GM12878 (cell line): ENCODE measurements around the gene CCDC88A. TPM values are rescaled to one million over a fixed set of nuclear protein-coding genes. Genes with fewer than 3 reads are reported as not detected.

Experiments used
- ATF3 ChIP-seq: IDR thresholded peaks from 2 replicates; pipeline ENCODE4 v1.6.1; 2011; ENCODE audit warnings: low read depth, mild to moderate bottlenecking, low read length, moderate library complexity, borderline replicate concordance; ENCODE audit errors: extremely low read depth
- BCL11A ChIP-seq: IDR thresholded peaks from 2 replicates; pipeline ENCODE4 v1.6.1; 2011; ENCODE audit warnings: low read depth, low read length
- BHLHE40 ChIP-seq, 2 experiments: fragments of 450-650 bp in 1 of 2; IDR thresholded peaks; 2 replicates each; pipeline ENCODE4 v1.6.1; 2011 to 2017; ENCODE audit warnings: low read depth in 2 of 2, borderline replicate concordance in 1 of 2, improper control_type of control experiment in 1 of 2, low read length in 1 of 2, mild to moderate bottlenecking in 1 of 2
- CBX5 ChIP-seq: sonication (generic); IDR thresholded peaks from 2 replicates; pipeline ENCODE4 v1.6.1; 2016; ENCODE audit warnings: low read depth, moderate library complexity, mild to moderate bottlenecking, inconsistent platforms
- CHD4 ChIP-seq: fragments of 200-600 bp; sonication (generic); IDR thresholded peaks from 2 replicates; pipeline ENCODE4 v1.6.1; 2016; ENCODE audit warnings: mild to moderate bottlenecking
- E4F1 ChIP-seq: fragments of 450-650 bp; IDR thresholded peaks from 2 replicates; pipeline ENCODE4 v1.6.1; 2018; ENCODE audit warnings: borderline replicate concordance, mild to moderate bottlenecking; ENCODE audit not compliant: partially characterized antibody
- FOXM1 ChIP-seq: IDR thresholded peaks from 2 replicates; pipeline ENCODE4 v1.6.1; 2012; ENCODE audit warnings: low read depth, mild to moderate bottlenecking, inconsistent platforms, low read length, moderate library complexity
- HDAC6 ChIP-seq: fragments of 200-600 bp; sonication (generic); IDR thresholded peaks from one replicate; pipeline ENCODE4 v1.8.0; 2017; ENCODE audit warnings: antibody characterized with exemption; ENCODE audit not compliant: unreplicated experiment
- KAT2A ChIP-seq: conservative IDR thresholded peaks from 2 replicates; pipeline ENCODE4 v1.6.1; 2011; ENCODE audit warnings: low read depth, low read length; ENCODE audit not compliant: control insufficient read depth
- NBN ChIP-seq: fragments of 450-650 bp; IDR thresholded peaks from 2 replicates; pipeline ENCODE4 v1.6.1; 2016
- NRF1 ChIP-seq: conservative IDR thresholded peaks from 2 replicates; pipeline ENCODE4 v1.6.1; 2011; ENCODE audit warnings: mild to moderate bottlenecking, low read depth, low read length, improper control_type of control experiment
- RAD51 ChIP-seq: fragments of 450-650 bp; IDR thresholded peaks from 2 replicates; pipeline ENCODE4 v1.6.1; 2016; ENCODE audit warnings: moderate library complexity, mild to moderate bottlenecking, inconsistent platforms
- RBBP5 ChIP-seq: fragments of 200-600 bp; sonication (generic); conservative IDR thresholded peaks from 2 replicates; pipeline ENCODE4 v1.6.1; 2016
- SIX5 ChIP-seq: IDR thresholded peaks from 2 replicates; pipeline ENCODE4 v1.6.1; 2011; ENCODE audit warnings: mild to moderate bottlenecking, low read depth, low read length, moderate library complexity; ENCODE audit not compliant: severe bottlenecking
- SP1 ChIP-seq: IDR thresholded peaks from one replicate; pipeline ENCODE4 v1.6.1; 2011; ENCODE audit warnings: low read depth, low read length
- SPI1 ChIP-seq: IDR thresholded peaks from 2 replicates; pipeline ENCODE4 v1.6.1; 2011; ENCODE audit warnings: low read depth, mild to moderate bottlenecking, low read length, moderate library complexity, borderline replicate concordance; ENCODE audit not compliant: insufficient read depth
- TCF7 ChIP-seq: IDR thresholded peaks from 2 replicates; pipeline ENCODE4 v1.6.1; 2014; ENCODE audit warnings: antibody characterized with exemption, borderline replicate concordance
- ZNF274 ChIP-seq: IDR thresholded peaks from one replicate; pipeline ENCODE4 v1.8.0; 2011; ENCODE audit not compliant: insufficient read length, insufficient read depth
- polyA plus RNA-seq, 11 experiments: library from polyadenylated mRNA; depleted of rRNA in 4 of 11; unstranded in 6 of 11; stranded (reverse) in 5 of 11; fragments of >200 nt; fragmentation: Nextera tagmentation in 4 of 11; fragmentation: Illumina TruSeq in 1 of 11; extraction: Ambion mirVana in 4 of 11; extraction: Trizol in 1 of 11; gene quantifications; 1 replicate in 1 of 11; 2 replicates in 10 of 11; pipeline versions ENCODE4 v1.2.1 to v1.2.3, GENCODE V29; 2011 to 2016; ENCODE audit warnings: inconsistent platforms in 2 of 11, missing spikeins in 2 of 11, low read depth in 1 of 11
- total RNA-seq, 4 experiments: library from RNA; depleted of rRNA in 3 of 4; stranded (reverse); fragments of >200 nt in 3 of 4; fragmentation: Illumina TruSeq in 1 of 4; extraction: Trizol in 1 of 4; gene quantifications; 2 replicates each; pipeline versions ENCODE4 v1.2.1 to v1.2.3, GENCODE V29; 2013 to 2021
- TF ChIP-seq, protein P1 (sequence below): fragments of 450-650 bp; IDR thresholded peaks from 2 replicates; pipeline ENCODE4 v1.6.1; 2017; ENCODE audit warnings: borderline replicate concordance
- TF ChIP-seq, protein P2 (sequence below): IDR thresholded peaks from 2 replicates; pipeline ENCODE4 v1.6.1; 2012; ENCODE audit warnings: low read depth, low read length, improper control_type of control experiment
- TF ChIP-seq, protein P3 (sequence below): IDR thresholded peaks from 2 replicates; pipeline ENCODE4 v1.6.1; 2012; ENCODE audit warnings: low read length, inconsistent platforms
- TF ChIP-seq, protein P4 (sequence below): IDR thresholded peaks from 2 replicates; pipeline ENCODE4 v1.6.1; 2011; ENCODE audit warnings: low read depth, low read length, improper control_type of control experiment, borderline replicate concordance

Gene CCDC88A
- total and polyA plus RNA-seq, 10 of the 15 experiments (the other 5 are each of a cell fraction or from before 2014, with no cell fraction given) = 1.8 to 71.6 (median 45.9) TPM

DNA sequence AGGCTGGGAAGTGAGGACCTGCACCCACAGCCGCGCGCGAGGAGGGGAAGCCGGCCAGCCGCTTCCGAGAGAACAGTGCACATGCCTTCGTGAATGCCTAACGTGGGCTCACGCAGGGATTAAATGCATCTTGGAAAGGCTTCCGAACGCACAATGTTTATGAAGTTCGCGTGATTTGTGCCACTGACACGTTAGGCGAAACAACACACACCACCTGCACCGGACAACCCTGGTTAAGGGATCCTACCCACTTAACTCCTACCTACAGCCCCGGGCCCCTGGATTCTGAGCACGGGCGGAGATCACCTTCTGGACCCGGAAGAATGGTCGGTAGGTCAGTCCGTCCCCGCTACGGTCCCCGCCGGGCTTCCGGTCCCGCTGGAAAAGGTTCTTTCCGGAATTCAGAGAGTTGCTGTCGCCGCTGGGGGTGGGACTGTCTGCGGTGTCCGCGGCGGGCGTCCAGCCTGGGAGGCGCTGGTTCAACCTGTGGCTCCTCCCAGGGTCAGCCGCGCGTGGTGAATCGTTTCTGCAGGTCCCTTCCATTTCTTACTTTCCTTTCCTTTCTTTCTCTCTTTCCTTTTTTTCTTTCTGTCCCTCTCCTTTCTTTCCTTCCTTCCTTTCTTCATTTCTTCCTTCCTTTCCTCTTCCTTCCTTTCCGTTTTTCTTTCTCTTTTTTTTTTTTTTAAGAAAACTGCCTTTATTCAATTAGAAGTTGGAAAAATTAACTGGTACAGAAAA lies 150.6 kb downstream of the CCDC88A start, which contains the start of gene MTIF2 (continued):
- TF ChIP-seq HDAC6 (no peak), NRF1 (no peak), ATF3 (no peak), ZNF274 (no peak), RBBP5 (no peak), RAD51 (peak; percentile 42), NBN (peak; percentile 96), BHLHE40 (IDR thresholded peaks at IDR 0.05; ENCODE audit: borderline replicate concordance in 1 of 2, low read depth in 2 of 2, low read length in 1 of 2) (peak; percentile 71 to 86), CHD4 (no peak), E4F1 (peak; percentile 60), SP1 (peak; percentile 75), CBX5 (peak; percentile 97), SIX5 (peak; percentile 74), TCF7 (peak; percentile 43; the same call in 1 of the 2 replicates), FOXM1 (no peak; the same call in 1 of the 2 replicates), KAT2A (no peak), BCL11A (peak; percentile 41; the same call in 1 of the 2 replicates), SPI1 (no peak)
- TF ChIP-seq, protein P1, sequence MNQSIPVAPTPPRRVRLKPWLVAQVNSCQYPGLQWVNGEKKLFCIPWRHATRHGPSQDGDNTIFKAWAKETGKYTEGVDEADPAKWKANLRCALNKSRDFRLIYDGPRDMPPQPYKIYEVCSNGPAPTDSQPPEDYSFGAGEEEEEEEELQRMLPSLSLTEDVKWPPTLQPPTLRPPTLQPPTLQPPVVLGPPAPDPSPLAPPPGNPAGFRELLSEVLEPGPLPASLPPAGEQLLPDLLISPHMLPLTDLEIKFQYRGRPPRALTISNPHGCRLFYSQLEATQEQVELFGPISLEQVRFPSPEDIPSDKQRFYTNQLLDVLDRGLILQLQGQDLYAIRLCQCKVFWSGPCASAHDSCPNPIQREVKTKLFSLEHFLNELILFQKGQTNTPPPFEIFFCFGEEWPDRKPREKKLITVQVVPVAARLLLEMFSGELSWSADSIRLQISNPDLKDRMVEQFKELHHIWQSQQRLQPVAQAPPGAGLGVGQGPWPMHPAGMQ = no peak
- TF ChIP-seq, protein P2, sequence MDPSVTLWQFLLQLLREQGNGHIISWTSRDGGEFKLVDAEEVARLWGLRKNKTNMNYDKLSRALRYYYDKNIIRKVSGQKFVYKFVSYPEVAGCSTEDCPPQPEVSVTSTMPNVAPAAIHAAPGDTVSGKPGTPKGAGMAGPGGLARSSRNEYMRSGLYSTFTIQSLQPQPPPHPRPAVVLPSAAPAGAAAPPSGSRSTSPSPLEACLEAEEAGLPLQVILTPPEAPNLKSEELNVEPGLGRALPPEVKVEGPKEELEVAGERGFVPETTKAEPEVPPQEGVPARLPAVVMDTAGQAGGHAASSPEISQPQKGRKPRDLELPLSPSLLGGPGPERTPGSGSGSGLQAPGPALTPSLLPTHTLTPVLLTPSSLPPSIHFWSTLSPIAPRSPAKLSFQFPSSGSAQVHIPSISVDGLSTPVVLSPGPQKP = peak; percentile 91
- TF ChIP-seq, protein P3, sequence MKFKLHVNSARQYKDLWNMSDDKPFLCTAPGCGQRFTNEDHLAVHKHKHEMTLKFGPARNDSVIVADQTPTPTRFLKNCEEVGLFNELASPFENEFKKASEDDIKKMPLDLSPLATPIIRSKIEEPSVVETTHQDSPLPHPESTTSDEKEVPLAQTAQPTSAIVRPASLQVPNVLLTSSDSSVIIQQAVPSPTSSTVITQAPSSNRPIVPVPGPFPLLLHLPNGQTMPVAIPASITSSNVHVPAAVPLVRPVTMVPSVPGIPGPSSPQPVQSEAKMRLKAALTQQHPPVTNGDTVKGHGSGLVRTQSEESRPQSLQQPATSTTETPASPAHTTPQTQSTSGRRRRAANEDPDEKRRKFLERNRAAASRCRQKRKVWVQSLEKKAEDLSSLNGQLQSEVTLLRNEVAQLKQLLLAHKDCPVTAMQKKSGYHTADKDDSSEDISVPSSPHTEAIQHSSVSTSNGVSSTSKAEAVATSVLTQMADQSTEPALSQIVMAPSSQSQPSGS = peak; percentile 68; the same call in 1 of the 2 replicates
- TF ChIP-seq, protein P4, sequence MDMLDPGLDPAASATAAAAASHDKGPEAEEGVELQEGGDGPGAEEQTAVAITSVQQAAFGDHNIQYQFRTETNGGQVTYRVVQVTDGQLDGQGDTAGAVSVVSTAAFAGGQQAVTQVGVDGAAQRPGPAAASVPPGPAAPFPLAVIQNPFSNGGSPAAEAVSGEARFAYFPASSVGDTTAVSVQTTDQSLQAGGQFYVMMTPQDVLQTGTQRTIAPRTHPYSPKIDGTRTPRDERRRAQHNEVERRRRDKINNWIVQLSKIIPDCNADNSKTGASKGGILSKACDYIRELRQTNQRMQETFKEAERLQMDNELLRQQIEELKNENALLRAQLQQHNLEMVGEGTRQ = no peak
